ENCODE data around the gene REEP3. TPM values are rescaled to one million over a fixed set of nuclear protein-coding genes. Genes with fewer than 3 reads are reported as not detected.

Gene REEP3
- total and polyA plus RNA-seq, 2 of the 8 experiments (the other 6 are each of a cell fraction or from before 2014, with no cell fraction given): 5.8 to 31.5 TPM

DNA sequence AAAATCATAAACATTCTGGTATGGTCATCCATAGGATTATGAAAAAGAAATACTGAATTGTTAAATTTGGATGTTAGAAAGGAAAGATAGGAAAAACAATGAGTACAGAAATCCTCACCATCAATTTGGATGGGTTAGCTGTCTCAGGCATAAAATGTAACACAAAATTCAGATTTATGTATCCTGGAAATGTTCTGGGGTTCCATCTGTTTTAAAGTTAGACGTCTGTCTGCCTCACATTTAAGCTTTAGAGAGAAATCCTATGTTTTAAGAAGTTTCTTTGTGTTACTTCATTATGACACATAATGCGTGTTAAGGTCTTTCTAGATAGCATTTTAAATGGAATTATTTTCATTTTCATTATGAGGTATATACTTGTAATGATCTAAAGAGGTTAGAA lies 103.5 kb downstream of the REEP3 start:
- Histone ChIP-seq H2BK15ac (ENCODE audit: low read length) (no peak overlapping the region), H3K23me2 (ENCODE audit: low read depth, low read length) (peaks cover 2% of the 10 kb centered on the region; the same call in 1 of the 2 replicates), H2BK5ac (ENCODE audit: low read depth, low read length) (no peak overlapping the region), H3K4ac (replicated peaks; ENCODE audit: insufficient read length, low read depth, low read length) (no peak overlapping the region), H2AFZ (ENCODE audit: low read length) (no peak overlapping the region), H3K27me3 (replicated peaks in 1 of 4; ENCODE audit: control insufficient read depth in 3 of 4, extremely low read depth in 1 of 4, insufficient read depth in 3 of 4, low read length in 3 of 4) (no peaks in the 10 kb centered on the region), H3K79me2 (ENCODE audit: control insufficient read depth in 1 of 2, insufficient read depth in 2 of 2, low read length in 2 of 2) (no peaks in the 10 kb centered on the region), H3K9me3 (ENCODE audit: insufficient read depth in 2 of 2, low read depth in 1 of 2, low read length in 1 of 2) (no peaks in the 10 kb centered on the region), H3K18ac (ENCODE audit: extremely low read depth, low read length) (no peak overlapping the region), H3K79me1 (ENCODE audit: low read depth, low read length) (no peaks in the 10 kb centered on the region), H3K27ac (ENCODE audit: low read depth, low read length) (no peak overlapping the region), H4K5ac (ENCODE audit: insufficient read length, low read depth, low read length) (no peak overlapping the region), H2AK5ac (ENCODE audit: low read depth, low read length) (no peak overlapping the region), H3K36me3 (ENCODE audit: control insufficient read depth in 2 of 4, insufficient read depth in 4 of 4, low read length in 3 of 4) (peaks cover 0 to 3% (median 1%) of the 10 kb centered on the region in 4 experiments; a peak in 2 of 8 replicates), H4K20me1 (replicated peaks in 1 of 2; ENCODE audit: control insufficient read depth in 1 of 2, insufficient read depth in 2 of 2, low read length in 2 of 2) (no peaks in the 10 kb centered on the region), H4K8ac (ENCODE audit: extremely low read depth, insufficient read depth, low read length) (no peak overlapping the region), H2BK20ac (ENCODE audit: low read length) (no peak overlapping the region), H2BK120ac (replicated peaks; ENCODE audit: low read depth, low read length) (no peak overlapping the region), H3K23ac (ENCODE audit: insufficient read length) (no peak overlapping the region), H2BK12ac (ENCODE audit: low read depth, low read length) (no peak overlapping the region), H3K56ac (replicated peaks; ENCODE audit: insufficient read length, low read depth, low read length) (no peak overlapping the region), H3K4me3 (ENCODE audit: extremely low read depth in 1 of 4, insufficient read depth in 2 of 4, low read depth in 3 of 4, low read length in 4 of 4) (no peak overlapping the region), H3K14ac (ENCODE audit: insufficient read length) (no peak overlapping the region), H4K91ac (replicated peaks; ENCODE audit: insufficient read length, low read length) (no peak overlapping the region), H3K9ac (replicated peaks in 1 of 4; ENCODE audit: extremely low read depth in 1 of 4, low read depth in 3 of 4, low read length in 3 of 4) (no peak overlapping the region), H3K4me2 (ENCODE audit: insufficient read depth in 1 of 2, low read depth in 2 of 2, low read length in 2 of 2) (no peak overlapping the region), H3K4me1 (replicated peaks in 1 of 4; ENCODE audit: control insufficient read depth in 3 of 4, insufficient read depth in 4 of 4, low read length in 3 of 4) (peaks cover 8 to 11% (median 9%) of the 10 kb centered on the region in 4 experiments; a peak in 4 of 7 replicates)
- FAIRE-seq (no peak), DNase-seq (ENCODE audit: low read depth in 1 of 2, low spot score in 2 of 2) (no peak)
- no peak for TF ChIP-seq TAF1 (IDR thresholded peaks at IDR 0.05; ENCODE audit: low read depth, low read length)
- no peak for TF ChIP-seq POLR2A (IDR thresholded peaks at IDR 0.05; ENCODE audit: control extremely low read depth in 1 of 2, low read depth in 2 of 2, low read length in 2 of 2)
- no peak for TF ChIP-seq RAD21 (IDR thresholded peaks at IDR 0.05 in 1 of 2, conservative IDR thresholded peaks at IDR 0.05 in 1 of 2; ENCODE audit: low read depth in 2 of 2, low read length in 2 of 2)
- no peak for TF ChIP-seq SP1 (IDR thresholded peaks at IDR 0.05; ENCODE audit: low read depth, low read length)
- no peak for TF ChIP-seq EGR1 (IDR thresholded peaks at IDR 0.05; ENCODE audit: borderline replicate concordance, low read depth, low read length)
- WGBS, 2 experiments (ENCODE audit: extremely low coverage in 1 of 2, insufficient coverage in 1 of 2, insufficient read length in 1 of 2, insufficient replicate concordance in 2 of 2, low coverage in 1 of 2, low lambda C conversion rate in 2 of 2, missing lambda C conversion rate in 1 of 2): 93% methylated on average over 2 of the region's 2 CpGs; no CpG with 5 or more reads in 1 of the 2 experiments
- ChIA-PET CTCF (ENCODE audit: partially characterized antibody) (no interaction called here), POLR2A (ENCODE audit: partially characterized antibody) (no interaction called here)

Data from H1 (cell line).